HG02852 (cell line): ENCODE results near the gene NFYC.

Experiments used
- ATAC-seq: cut with Tn5 transposase; IDR thresholded peaks from one replicate; pipeline ENCODE4 v1.9.1; 2021; ENCODE audit warnings: mild to moderate bottlenecking, moderate library complexity; ENCODE audit not compliant: unreplicated experiment

The NFYC gene

DNA sequence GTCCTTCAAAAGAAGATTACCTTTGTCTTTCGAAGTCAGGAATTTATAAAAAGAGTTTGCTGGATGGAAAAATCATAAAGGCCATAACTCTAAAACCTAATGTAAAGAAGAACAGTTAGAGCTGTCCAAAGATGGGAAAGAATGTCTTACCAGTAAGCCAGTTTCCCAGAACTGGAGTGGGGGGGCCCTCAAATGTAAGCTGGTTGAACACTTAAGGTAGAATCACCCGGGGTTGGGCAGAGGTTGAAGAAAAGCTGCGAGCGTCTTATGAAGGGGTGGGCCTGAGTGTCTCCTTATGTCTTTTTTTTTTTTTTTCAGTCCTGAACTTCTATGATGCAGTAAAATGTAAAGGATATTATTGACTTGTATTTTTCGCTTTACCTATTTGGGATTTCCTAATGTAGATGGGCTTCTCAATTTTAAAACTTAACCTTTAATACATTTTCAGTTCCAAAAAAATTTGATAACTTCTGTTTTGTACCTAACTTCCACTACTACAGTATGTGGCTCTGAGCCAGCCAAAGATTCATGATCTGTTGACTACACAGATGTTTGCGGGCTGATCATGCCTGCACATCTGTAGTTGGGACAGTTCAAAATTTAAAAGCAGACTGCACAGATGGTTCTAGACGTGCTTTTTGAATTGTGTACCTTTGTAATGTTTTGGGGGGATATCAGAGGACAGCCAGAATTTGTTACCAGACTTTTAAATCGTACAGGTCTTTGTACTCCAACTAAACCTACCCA lies 43.6 kb downstream of the NFYC start:
- ATAC-seq = no peak

GRCh38 chr1:40736085-40736531 lies 44.6 kb downstream of the NFYC start:
- no peak for ATAC-seq

- ATAC-seq = no peak
Measured at GRCh38 chr1:40738831-40739230, 47.3 kb downstream of the NFYC start.

- ATAC-seq = no peak
Measured at GRCh38 chr1:40739455-40740008, 48.0 kb downstream of the NFYC start.

DNA sequence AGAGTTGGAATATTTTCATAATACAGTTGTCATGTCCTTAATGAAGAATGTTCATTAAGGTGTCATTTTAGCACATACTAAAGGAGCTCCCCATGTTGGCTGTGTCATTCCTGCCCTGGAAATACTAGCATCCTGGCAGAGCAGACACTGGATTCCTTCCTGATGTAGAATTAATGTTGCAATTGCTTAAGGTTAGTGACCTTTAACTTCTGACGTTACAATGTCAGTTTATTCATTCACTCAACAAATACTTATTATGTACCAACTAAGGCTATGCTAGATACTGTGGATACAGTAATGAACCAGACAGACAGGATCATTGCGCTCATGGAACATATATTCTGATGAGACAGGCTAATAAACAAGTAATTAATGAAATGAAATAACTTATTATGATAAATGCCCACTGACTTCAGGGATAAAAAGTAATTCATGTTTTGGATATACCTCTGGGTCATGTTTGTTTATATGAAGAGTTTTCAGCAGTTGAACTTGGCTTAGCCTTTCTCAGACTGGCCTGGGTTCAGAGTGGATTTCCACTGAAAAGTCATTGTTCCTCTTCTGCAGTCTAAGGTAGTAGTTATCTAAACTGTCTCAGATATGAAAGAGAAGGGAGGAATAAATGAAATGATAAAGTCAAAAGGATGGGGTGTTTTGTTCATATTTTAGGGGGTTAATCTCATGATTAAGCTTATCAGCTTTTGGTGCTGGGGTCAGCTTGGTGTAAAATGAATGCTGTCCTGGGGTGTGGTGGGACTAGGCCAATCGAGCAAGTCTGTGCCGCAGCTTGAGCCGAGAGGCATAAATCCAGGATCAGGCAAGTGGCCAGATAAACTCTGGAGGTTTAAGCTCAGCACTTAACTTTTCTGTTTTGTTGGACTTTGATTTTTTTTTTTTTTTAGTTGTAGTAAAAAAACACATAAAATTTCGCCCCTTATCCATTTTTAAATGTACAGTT lies 48.8 kb downstream of the NFYC start:
- no peak for ATAC-seq

GRCh38 chr1:40740997-40741736 lies 49.7 kb downstream of the NFYC start:
- no peak for ATAC-seq

- no peak for ATAC-seq
Measured at GRCh38 chr1:40742363-40743061, 51.0 kb downstream of the NFYC start.

- no peak for ATAC-seq
Measured at GRCh38 chr1:40743452-40743851, 51.9 kb downstream of the NFYC start.

GRCh38 chr1:40743860-40744259 lies 52.4 kb downstream of the NFYC start:
- no peak for ATAC-seq

- ATAC-seq = no peak
Measured at GRCh38 chr1:40745176-40745575, 53.7 kb downstream of the NFYC start.

DNA sequence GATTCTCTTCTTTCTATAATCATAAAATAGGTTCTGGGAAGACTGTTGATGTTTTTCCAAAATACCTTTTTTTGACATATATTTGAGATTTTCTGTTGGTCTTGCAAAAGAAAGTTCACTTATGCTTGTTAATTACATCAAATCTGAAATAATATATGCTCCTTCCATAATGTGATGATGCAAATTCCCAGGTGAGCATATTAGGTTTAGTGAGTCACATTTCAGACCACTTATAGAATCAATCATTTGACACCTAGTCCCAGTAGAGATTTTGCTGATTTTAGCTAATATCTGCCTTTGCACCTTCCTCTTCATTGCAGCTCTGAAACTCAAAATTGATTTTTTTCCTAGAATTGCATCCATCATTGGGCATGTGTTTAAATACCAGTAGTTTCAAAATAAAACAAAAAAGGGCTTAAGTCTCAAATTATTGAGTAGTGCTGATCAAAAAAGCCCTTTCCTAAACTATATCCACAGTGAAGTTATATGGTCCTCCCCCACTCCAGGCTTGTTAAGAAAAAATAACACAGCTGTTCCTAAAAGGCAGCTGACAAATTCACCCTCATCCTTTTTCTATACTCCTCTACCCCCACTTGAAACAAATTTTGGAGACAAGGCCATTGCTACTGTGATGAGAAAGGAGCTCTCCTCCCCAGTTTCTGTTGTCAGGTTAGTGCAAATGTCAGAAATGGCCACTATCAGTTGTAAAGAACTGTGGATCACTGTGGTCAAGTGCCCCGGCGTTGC lies 55.0 kb downstream of the NFYC start:
- no peak for ATAC-seq

GRCh38 chr1:40748841-40749718 lies 57.6 kb downstream of the NFYC start:
- no peak for ATAC-seq

DNA sequence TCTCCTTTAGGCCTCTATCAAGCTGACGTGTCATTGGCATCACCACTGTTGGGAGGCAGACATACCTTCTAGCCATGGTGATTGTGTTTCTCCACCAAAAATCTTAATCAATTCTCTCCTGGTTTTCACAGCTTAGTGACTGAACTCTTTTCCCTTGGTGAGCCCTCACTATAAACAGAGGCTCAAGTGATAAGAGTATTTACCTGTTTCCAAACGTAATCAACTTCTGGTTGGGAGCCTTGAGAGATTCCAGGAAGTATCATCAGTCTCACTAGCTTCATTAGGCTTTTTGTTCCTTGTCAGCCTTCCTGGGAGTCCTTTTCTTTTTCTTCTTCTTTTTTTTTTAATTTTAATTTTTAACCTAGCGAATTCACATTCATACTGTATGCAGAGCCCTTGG lies 58.3 kb downstream of the NFYC start:
- ATAC-seq = no peak

GRCh38 chr1:40750451-40750908 lies 59.0 kb downstream of the NFYC start:
- no peak for ATAC-seq

GRCh38 chr1:40751802-40752201 lies 60.3 kb downstream of the NFYC start:
- ATAC-seq = no peak

GRCh38 chr1:40753142-40753882 lies 61.8 kb downstream of the NFYC start:
- no peak for ATAC-seq

GRCh38 chr1:40754201-40754600 lies 62.7 kb downstream of the NFYC start:
- ATAC-seq = no peak

- no peak for ATAC-seq
Measured at GRCh38 chr1:40755067-40755466, 63.6 kb downstream of the NFYC start.
